HK-2 (cell line): ENCODE data around the gene PAM16.
A peak's percentile ranks its signal among the peaks of the same experiment; 100 is the strongest.

Experiments used
- DNase-seq: peaks from one replicate; pipeline ENCODE4 v3.0.0-alpha.2; 2018; ENCODE audit not compliant: unreplicated experiment

Gene PAM16

DNA sequence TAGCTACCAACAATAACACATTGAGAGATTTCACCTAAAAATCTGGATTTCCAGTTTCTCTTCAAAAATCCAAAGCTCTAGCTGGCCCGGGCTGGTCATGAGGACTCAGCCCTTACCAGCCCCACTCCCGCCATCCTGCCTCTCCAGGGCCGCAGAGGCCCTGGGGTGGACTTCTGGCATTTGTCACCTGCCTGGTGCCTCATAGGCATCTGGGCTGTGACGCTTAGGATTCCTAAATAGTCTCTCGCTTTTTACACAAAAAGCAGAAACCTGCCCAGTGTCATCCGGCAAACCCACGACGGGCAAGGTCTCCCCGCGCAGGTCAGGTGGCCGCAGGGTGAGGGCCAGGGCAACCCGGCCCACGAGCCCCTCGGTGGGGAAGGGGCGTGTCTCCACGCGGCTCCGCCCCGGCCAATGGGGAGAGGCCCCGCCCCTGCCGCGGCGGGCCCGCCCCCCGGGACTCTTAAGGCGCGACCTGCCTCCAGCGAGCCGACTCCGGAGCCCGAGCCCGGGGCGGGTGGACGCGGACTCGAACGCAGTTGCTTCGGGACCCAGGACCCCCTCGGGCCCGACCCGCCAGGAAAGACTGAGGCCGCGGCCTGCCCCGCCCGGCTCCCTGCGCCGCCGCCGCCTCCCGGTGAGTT is 20.4 kb upstream of the PAM16 start, which contains the start of gene VASN:
Gene VASN, plus strand, starts transcription at position 492 of the 644 bp plus-strand sequence. CDS start 9,030 bp downstream, outside the sequence.
- DNase-seq, result peak; percentile 76

DNA sequence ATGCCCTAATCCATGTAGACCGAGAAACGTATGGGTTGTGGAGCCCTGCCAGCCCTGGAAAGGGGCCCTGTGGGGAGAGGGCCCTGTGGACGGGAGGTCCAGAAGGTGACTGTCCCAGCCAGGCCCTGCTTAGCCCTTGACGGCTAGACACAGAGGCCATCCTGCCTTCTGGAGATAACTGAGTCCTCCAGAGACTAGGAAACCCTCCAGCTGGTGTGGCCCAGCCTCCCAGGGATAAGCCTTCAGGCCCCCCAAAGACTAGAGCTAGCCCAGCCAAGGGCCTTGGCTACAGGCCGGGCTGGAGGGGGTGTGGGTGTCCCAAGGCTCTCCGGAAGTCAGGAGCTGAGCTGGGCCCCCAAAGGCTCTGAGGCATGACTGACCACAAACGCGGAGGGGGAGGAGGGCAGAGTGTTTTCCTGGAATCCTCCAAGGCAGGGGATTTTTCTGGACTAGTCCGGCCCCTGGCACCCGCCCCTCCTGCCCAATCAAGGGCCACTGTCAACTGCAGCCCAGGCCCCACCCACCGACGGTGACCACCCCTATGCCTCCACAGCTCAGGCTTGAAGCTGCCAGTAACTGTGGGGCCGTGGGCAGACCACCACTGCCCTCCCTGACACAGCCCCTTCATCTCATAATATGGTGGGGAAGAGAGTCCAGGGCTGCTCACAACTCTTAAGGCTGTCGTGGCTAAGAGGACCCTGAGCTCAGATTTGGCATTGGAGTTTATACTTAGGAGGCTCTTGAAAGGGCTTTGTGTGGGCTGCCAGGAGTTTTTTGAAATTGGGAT is 19.6 kb upstream of the PAM16 start:
- peak; percentile 80 for DNase-seq

- DNase-seq, result no peak
Measured at GRCh38 chr16:4370151-4370550, 19.0 kb upstream of the PAM16 start.

- DNase-seq, result peak; percentile 76
Measured at GRCh38 chr16:4369007-4369733, 18.0 kb upstream of the PAM16 start.

- DNase-seq, result no peak
Measured at GRCh38 chr16:4367393-4367856, 16.3 kb upstream of the PAM16 start.

DNA sequence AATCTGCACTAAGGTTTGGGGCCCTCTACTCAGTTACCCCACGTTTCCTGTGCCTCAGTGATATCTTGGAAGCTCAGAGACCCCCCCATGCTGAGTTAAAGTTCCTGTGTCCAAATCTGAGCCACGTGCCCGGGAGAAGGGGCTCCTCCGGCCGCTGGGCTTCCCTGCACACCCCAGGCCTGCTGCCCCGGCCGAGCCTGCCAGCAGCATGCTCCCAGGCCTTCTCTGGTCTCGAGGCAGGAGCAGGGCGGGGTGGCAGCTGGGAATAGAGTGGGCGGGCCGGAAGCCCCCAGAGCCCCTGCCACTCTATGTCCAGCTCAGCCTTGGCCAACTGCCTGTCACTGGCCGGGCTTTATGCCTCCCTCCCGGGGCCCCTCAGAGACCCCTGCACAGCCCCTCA is 14.9 kb upstream of the PAM16 start:
- no peak for DNase-seq

GRCh38 chr16:4365615-4366014 is 14.5 kb upstream of the PAM16 start:
- DNase-seq, result no peak

DNA sequence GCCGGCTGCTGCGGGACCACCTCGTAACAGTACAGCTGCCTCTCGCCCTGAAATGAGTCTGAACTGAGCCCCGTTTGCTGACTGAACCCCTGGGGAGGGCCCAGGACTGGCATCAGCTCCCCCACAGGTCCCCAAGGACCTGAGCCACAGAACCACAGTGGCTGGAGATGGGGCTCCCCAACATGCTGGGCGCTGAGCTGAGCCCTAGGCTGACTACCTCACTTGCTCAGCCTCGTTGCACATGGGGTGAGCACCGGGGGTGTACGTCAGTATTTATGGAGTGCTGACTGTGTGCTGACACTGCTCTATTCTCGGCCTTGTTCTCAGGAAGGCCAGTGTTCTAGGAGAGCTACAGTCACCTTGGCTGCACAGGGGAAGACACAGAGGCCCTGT is 13.9 kb upstream of the PAM16 start:
- no peak for DNase-seq

GRCh38 chr16:4364196-4365013 is 13.3 kb upstream of the PAM16 start:
- DNase-seq, result no peak

DNA sequence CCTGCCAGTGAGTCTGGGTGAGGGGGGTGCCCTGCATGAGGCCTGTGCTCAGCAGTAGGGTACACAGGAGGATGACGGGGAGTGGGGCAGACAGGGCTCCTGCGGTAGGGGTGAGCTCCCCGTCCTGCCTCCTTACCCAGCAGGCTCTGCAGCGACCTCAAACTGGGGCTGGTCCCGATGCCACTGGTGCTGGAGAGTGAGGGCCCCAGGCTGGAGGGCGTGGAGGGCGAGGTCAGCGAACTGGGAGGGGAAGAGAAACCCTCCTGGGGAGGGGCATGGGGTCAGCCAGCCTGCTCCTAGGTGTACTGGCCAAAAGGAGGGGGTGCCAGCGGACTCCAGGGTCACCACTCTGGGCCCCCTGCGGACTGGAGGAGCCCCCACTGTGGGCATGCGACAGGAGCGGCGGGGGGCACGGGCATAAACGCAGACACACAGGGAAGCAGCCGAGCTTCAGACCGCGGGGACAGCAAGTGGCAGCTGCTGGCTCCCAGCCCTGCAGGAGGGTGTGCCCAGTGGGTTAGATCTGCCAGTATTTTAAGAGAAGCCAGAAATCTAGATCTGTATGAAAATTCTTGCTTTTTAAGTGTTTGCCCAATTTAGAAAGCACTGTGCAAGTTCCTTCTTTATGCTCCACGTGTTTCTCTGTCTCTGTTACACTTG is 11.5 kb upstream of the PAM16 start:
- DNase-seq, result no peak

DNA sequence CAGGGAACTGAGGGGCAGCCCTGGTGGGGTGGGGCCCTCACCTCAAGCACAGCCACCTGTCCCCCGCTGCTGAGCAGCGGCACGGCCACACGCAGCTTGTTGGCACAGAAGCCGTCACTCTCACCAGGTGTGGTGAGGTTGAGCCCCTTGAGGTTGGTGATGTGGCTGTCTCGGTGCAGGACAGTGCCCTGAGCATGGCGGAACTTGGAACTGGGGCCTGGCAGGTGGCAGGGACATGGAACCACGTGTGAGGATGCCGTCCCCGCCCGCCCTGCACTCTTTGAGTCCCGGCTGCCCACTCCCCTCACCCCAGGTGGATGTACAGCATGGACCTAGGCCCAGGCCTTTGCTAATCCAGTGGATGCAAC is 10.8 kb upstream of the PAM16 start:
- DNase-seq, result no peak

- no peak for DNase-seq
Measured at GRCh38 chr16:4361033-4361943, 10.2 kb upstream of the PAM16 start.

DNA sequence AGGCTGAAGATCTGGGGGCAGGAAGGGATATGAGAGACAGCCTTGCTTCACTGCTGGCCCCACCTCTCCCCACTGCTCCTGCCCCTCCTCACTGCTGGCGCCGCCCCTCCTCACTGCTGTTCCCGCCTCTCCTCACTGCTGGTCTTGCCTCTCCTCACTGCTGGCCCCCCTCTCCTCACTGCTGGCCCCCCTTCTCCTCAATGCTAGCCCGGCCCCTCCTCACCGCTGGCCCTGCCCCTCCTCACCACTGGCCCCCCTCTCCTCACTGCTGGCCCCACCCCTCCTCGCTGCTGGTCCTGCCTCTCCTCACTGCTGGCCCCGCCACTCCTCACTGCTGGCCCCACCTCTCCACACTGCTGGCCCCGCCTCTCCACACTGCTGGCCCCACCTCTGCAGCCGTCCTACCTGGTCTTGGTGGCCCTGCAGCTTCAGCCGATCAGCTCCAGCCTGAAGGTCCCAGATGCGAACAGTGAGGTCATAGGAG is 9.5 kb upstream of the PAM16 start:
- no peak for DNase-seq

GRCh38 chr16:4359914-4360313 is 8.8 kb upstream of the PAM16 start:
- no peak for DNase-seq

DNA sequence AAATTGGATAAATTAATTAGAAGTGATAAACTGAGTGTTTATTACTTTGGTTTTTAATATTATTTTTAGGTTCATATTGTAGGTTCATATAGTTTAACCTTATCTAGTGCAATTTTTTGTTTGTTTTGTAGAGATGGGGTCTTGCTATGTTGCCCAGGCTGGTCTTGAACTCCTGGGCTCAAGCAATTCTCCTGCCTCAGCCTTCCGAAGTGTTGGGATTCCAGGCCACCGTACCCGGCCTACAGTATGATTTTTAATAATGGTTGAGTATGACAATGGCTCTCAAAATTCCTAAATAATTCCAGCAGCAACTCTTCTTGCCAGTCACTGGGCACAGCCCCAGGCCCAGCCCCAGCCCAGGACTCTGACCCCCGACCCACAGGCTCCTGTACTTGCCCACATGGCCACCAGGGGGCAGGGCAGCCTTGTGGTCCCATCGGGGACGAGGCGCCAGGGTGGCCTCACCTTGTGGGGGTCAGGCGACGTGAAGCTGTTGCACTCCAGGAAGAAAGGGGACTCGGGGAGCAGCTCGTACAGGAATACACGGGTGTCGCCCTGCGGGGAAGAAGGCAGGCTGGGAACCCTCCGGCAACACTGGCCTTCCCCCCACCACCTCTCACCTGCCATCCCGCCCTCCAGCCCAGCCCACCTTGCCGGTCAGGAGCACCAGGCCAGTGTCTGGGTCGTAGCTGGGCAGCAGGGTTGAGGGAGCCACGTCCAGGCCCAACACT is 7.9 kb upstream of the PAM16 start:
- peak; percentile 39 for DNase-seq

GRCh38 chr16:4358236-4358635 is 7.1 kb upstream of the PAM16 start:
- DNase-seq, result no peak

DNA sequence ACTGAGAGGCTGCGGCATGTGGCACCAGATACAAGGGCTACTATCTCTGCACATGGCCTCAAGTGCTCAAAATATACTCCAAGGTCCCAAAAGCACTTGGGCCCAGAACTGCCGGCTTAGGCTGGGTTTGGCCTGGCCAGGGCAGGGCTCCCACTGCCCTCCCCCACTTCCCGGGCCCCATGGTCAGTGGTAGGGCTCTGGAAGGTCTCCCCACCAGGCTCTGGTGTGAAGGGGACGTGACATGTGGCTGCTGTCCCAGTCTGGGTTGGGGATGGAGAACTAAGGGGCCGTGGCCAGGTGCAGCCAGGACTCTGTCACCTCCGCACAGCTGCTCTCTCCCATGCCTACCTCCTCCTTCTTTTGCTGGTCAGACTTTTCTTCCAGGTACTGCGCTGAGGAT is 5.7 kb upstream of the PAM16 start:
- DNase-seq, result no peak

DNA sequence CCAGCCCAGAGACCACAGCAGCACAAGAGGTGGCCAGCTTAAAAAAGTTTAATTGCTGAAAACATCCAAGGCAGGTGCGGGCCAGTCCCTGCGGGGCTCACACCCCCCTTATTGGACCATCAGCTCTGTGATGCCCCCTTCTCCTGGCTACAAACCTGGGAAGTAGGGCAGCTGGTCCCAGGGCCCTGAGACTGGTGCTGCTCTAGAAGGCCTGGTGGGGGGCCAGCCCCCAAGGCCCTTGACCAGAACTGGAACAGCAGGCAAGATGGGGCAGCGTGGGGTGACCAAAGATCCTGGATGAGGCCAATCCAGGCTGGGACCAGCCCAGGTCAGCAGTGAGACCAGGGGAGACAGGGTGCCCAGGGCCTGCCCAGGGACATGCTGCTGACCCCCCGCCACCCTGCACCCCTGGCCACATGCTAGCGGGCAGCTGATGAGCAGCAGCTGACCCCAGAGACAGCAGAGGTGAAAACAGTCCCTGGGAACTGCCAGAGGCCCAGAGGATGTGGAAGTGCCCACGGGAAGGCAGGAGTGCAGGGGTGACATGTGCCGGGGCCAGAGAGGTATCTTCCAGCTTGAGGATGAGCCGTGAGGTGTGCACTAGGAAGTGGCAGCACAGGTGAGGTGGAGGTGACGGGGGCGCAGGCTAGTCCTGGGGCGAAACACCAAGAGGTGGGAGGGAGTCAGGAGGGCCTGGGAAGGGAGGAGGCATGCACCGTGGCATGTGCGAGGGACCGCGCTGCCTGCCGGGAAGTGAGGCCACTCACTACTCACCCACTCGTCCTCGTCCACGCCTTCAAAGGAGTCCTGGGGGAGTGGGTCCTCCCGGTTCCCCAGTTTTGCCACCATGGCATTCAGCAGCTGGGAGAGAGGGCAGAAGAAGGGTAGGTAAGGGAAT is 3.6 kb upstream of the PAM16 start:
- no peak for DNase-seq
